Transverse colon (tissue), 4 donors: Measurements from ENCODE around the gene CRTC1. TPM values are rescaled to one million over a fixed set of nuclear protein-coding genes. Genes with fewer than 3 reads are reported as not detected.

Experiments used
- DNase-seq: peaks from one replicate; pipeline ENCODE4 v3.0.0-alpha.2; 2019
- H3K27ac ChIP-seq, 4 donors: fragments of 200-600 bp; sonication (generic); 2 replicates each; pipeline ENCODE4 v1.5.1; 2016 to 2018; ENCODE audit warnings: inconsistent platforms in 4 of 4
- H3K27me3 ChIP-seq: fragments of 200-600 bp; sonication (generic); 2 replicates; pipeline ENCODE4 v1.5.1; 2017; ENCODE audit warnings: inconsistent platforms
- H3K36me3 ChIP-seq, 4 donors: fragments of 200-600 bp; sonication (generic); 2 replicates each; pipeline ENCODE4 v1.5.1; 2017 to 2019; ENCODE audit warnings: inconsistent platforms in 4 of 4
- H3K4me1 ChIP-seq, 4 donors: fragments of 200-600 bp; sonication (generic); 2 replicates each; pipeline ENCODE4 v1.5.1; 2017 to 2020; ENCODE audit warnings: inconsistent platforms in 4 of 4
- H3K4me3 ChIP-seq, 4 donors: fragments of 200-600 bp; sonication (generic); 1 replicate in 1 of 4; 2 replicates in 3 of 4; pipeline versions ENCODE4 v1.5.1 to v1.6.1; 2017 to 2019; ENCODE audit warnings: inconsistent platforms in 4 of 4
- H3K9me3 ChIP-seq, 2 donors: fragments of 200-600 bp; sonication (generic); 2 replicates each; pipeline ENCODE4 v1.5.1; 2017 to 2019; ENCODE audit warnings: inconsistent platforms in 2 of 2
- EP300 ChIP-seq: sonication (generic); formaldehyde crosslinking; IDR thresholded peaks from one replicate; pipeline ENCODE4 v1.6.1; 2017; ENCODE audit warnings: antibody characterized with exemption, low read depth
- POLR2A ChIP-seq: fragments of 450-650 bp; IDR thresholded peaks from one replicate; pipeline ENCODE4 v1.6.1; 2016; ENCODE audit warnings: antibody characterized with exemption, mild to moderate bottlenecking, moderate library complexity
- POLR2AphosphoS5 ChIP-seq, 3 donors: sonication (generic); formaldehyde crosslinking; IDR thresholded peaks; one replicate each; pipeline ENCODE4 v1.6.1; 2016; ENCODE audit warnings: antibody characterized with exemption in 3 of 3
- WGBS, 2 donors: methylation state at CpG; one replicate each; pipeline ENCODE4 v1.1.5; 2018; ENCODE audit warnings: low coverage in 1 of 2; 5-methylcytosine and 5-hydroxymethylcytosine counted together
- in situ Hi-C, 4 donors: fragments of 200-750 bp; cut with MboI; loops; one replicate each; pipeline versions ENCODE4 v1.15.0 to v1.15.1; 2017; ENCODE audit warnings: low sequenced_read_pairs in 3 of 4, low pct_ligation_motif_present in 1 of 4, low pct_unique_long_range_greater_than_20kb in 1 of 4
- intact Hi-C: fragments of 100-400 bp; cut with DNase I; formaldehyde crosslinking; loops from one replicate; pipeline ENCODE4 v1.15.1; 2023; ENCODE audit warnings: low total_unique reads
- total RNA-seq, 4 donors: library from RNA; depleted of rRNA; stranded (reverse); fragments of >200 nt; gene quantifications; one replicate each; pipeline ENCODE4 v1.1.0, GENCODE V29; 2016
- TF ChIP-seq, protein P1 (sequence below), 5 experiments: fragments of 200-600 bp in 3 of 5; fragments of 450-650 bp in 2 of 5; sonication (generic) in 3 of 5; IDR thresholded peaks; 1 replicate in 2 of 5; 2 replicates in 3 of 5; pipeline ENCODE4 v1.5.1; 2016 to 2017; ENCODE audit warnings: antibody characterized with exemption in 5 of 5, inconsistent platforms in 3 of 5, mild to moderate bottlenecking in 2 of 5, moderate library complexity in 1 of 5

CRTC1 gene
- total RNA-seq, 4 donors from 2014 or later = 6.2 to 17.6 (median 7.7) TPM

DNA sequence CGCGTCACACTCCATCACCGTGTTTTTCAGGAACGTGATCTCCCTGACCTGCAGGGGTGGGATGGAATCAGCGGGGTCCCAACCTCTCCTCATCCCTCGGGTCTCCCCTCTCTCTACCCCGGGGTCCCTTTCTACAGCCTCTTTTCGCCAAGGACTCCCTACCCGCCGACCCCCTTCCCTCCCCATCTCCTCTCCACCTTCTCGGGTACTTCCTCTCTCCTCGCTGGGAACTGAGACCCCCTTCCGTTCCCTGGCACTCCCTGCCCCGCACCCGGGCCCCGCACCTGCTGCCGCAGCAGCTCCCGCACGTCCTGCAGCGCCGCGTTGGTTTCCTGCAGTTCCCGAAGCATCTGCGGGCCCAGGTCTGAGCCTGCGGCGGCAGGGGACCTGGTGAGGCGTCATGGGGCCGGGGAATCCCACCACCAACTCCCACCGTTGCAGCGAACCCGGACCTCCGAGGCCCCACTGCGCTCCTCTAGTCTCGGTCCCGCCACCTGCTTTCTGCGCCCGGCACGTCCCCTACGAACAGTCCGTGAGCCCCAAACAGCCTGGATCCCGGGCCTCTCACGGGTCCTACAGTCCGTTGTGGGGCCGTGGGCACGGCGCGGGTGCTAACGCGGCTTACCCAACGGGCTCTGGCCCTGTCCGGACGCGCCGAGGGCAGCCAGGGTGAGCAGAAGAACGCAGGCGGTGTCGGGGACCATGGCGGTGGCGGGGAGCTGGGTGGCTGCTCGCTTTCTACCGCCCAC lies 107.3 kb downstream of the CRTC1 start, which contains the start of gene COMP:
COMP (minus strand) TSS at position 740 of the 749 bp plus-strand sequence; CDS start at position 704, 36 bp downstream.
- DNase-seq = no peak
- TF ChIP-seq, protein P1, sequence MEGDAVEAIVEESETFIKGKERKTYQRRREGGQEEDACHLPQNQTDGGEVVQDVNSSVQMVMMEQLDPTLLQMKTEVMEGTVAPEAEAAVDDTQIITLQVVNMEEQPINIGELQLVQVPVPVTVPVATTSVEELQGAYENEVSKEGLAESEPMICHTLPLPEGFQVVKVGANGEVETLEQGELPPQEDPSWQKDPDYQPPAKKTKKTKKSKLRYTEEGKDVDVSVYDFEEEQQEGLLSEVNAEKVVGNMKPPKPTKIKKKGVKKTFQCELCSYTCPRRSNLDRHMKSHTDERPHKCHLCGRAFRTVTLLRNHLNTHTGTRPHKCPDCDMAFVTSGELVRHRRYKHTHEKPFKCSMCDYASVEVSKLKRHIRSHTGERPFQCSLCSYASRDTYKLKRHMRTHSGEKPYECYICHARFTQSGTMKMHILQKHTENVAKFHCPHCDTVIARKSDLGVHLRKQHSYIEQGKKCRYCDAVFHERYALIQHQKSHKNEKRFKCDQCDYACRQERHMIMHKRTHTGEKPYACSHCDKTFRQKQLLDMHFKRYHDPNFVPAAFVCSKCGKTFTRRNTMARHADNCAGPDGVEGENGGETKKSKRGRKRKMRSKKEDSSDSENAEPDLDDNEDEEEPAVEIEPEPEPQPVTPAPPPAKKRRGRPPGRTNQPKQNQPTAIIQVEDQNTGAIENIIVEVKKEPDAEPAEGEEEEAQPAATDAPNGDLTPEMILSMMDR (IDR thresholded peaks at IDR 0.05) = no peak
- TF ChIP-seq POLR2A (no peak), EP300 (no peak), POLR2AphosphoS5 (IDR thresholded peaks at IDR 0.05) (no peak)
- H3K9me3 ChIP-seq = no peaks in the 10 kb centered on the region
- H3K27me3 ChIP-seq = peaks cover 97% of the 10 kb centered on the region
- WGBS, 2 donors = 3 to 8% methylated on average over 14 to 53 of the region's 61 CpGs
- no peak within 1 kb of the TSS for H3K27ac ChIP-seq
- peak within 1 kb of the TSS in 2 of 4 donors; percentile 4 to 42 for H3K4me3 ChIP-seq
- peaks cover 13 to 30% (median 22%) of the 10 kb centered on the region in 4 donors for H3K4me1 ChIP-seq
- intact Hi-C loops = no loop called here
- in situ Hi-C loops = no loop called here
- no peaks in the 10 kb centered on the region for H3K36me3 ChIP-seq

GRCh38 chr19:18791315-18791678 lies 107.8 kb downstream of the CRTC1 start:
- Histone ChIP-seq H3K27ac (no peak overlapping the region), H3K4me1 (peaks cover 13 to 28% (median 19%) of the 10 kb centered on the region in 4 donors), H3K27me3 (peaks cover 97% of the 10 kb centered on the region), H3K9me3 (no peaks in the 10 kb centered on the region), H3K36me3 (no peaks in the 10 kb centered on the region), H3K4me3 (no peak overlapping the region)
- no peak for DNase-seq
- in situ Hi-C loops = no loop called here
- intact Hi-C loops = no loop called here
- TF ChIP-seq, protein P1 (IDR thresholded peaks at IDR 0.05) = no peak
- TF ChIP-seq POLR2AphosphoS5 (IDR thresholded peaks at IDR 0.05) (no peak), EP300 (no peak)
- WGBS, 2 donors = 24% methylated on average over 21 of the region's 21 CpGs; no CpG with 5 or more reads in 1 of the 2 donors

DNA sequence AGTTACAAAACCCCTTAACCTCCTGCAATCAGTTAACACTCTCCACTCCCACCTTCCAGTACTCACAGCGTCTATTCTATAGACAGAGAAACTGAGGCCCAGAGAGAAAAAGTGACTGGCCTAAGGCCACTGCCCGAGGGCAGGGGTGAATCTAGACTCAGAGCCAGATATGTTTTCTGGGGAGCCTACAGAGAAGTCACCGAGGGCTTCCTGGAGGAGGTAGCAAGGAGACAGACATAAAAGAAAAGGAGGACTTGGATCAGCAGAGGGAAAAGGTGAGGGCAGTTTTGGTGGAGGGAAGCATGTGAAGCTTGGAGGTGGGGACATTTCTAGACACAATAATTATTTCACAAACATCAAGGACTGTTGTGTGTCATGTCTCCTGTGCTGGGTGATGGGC lies 109.2 kb downstream of the CRTC1 start:
- TF ChIP-seq EP300 (no peak), POLR2AphosphoS5 (IDR thresholded peaks at IDR 0.05) (no peak), POLR2A (no peak)
- TF ChIP-seq, protein P1 (IDR thresholded peaks at IDR 0.05) = no peak
- Histone ChIP-seq H3K9me3 (no peaks in the 10 kb centered on the region), H3K27me3 (peaks cover 97% of the 10 kb centered on the region), H3K36me3 (no peaks in the 10 kb centered on the region), H3K4me3 (no peak overlapping the region), H3K4me1 (peaks cover 13 to 28% (median 19%) of the 10 kb centered on the region in 4 donors), H3K27ac (no peak overlapping the region)
- no peak for DNase-seq
- in situ Hi-C loops (no loop called here), intact Hi-C loops (no loop called here)
- 66 to 75% methylated on average over 3 of the region's 3 CpGs for WGBS, 2 donors

DNA sequence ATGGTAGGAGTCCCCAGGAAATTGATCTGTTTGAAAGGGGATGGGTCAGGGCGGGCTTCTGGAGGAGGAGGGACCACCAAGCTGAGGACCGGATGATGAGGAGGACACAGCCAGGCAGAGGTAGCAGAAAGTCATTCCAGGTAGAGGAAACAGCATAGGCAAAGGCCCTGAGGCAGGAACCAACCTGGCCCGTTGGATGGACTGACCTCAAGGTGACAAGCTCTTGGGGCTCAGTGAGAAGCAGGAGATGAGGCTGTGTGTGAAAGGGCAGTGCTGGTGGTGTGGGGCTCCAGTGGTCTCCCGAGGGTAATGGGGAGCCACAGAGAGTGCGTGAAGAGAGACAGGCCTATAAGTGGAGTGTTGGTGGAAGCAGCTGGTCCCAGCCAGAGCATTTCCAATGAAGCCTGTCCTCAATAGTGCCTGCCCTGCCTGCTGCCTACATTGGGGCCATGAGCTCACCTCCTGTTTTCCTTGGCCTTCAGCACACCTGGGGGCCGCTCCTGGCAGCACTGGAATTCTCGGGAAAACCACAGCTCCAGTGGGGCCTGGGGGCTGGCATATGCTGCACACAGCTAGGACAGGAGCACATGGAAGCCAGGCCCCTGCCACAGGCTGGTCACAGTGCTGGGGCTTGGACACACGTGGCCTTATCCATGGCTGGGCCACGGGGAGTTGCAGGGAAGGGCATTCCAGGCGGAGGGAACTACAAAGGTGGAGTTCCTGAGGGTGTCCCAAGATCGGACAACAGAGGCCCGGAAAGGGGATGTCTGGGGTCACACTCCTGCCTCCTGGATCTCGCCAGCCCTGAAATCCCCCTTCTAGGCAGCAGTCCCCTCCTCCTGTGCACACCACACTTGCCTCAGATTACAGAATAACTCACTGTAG lies 109.9 kb downstream of the CRTC1 start:
- H3K4me3 ChIP-seq = no peak overlapping the region
- no peak for DNase-seq
- in situ Hi-C loops (no loop called here), intact Hi-C loops (no loop called here)
- peaks cover 13 to 27% (median 19%) of the 10 kb centered on the region in 4 donors for H3K4me1 ChIP-seq
- no peaks in the 10 kb centered on the region for H3K36me3 ChIP-seq
- no peak overlapping the region for H3K27ac ChIP-seq
- peaks cover 97% of the 10 kb centered on the region for H3K27me3 ChIP-seq
- TF ChIP-seq, protein P1 (IDR thresholded peaks at IDR 0.05) = no peak
- TF ChIP-seq POLR2AphosphoS5 (IDR thresholded peaks at IDR 0.05) (no peak), POLR2A (no peak), EP300 (no peak)
- WGBS, 2 donors = 72% methylated on average over 13 of the region's 13 CpGs; no CpG with 5 or more reads in 1 of the 2 donors
- H3K9me3 ChIP-seq = no peaks in the 10 kb centered on the region
